ENCODE results near the gene EGFL7.

The EGFL7 gene

DNA sequence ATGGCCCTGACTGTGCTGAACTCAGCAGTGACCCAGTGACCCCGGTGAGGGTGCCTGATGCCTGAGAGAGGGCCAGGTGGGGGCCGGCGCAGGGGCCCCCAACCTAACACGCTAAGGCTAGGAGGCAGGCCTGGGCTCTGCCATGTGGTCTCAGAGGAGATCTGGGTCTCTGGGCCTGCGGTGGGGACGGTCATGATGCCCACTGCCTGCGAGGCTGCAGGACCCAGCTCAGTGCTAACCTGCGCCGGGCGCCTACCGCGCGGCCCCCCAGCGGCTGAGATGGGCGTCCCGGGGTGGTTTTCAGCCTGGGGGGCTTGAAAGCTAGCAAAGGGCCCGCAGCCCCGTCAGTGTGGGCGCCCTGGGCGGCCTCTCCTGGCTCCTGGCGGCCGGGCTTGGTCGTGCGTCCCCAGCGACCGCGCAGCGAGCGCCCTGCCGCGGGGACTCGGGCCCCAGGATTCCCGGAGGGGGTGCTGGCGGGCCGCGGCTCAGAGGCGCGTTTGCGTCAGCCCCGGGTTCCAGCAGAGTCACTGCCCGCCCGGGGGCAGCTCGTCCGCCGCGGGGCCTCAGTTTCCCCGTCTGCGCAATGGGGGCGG is 2.5 kb downstream of the EGFL7 start:
- Histone ChIP-seq H3K79me2 (ENCODE audit: control insufficient read depth, insufficient read depth, low read length, unreplicated experiment) (no peaks in the 10 kb centered on the region), H3K27ac (ENCODE audit: low read depth, low read length) (no peak overlapping the region), H3K36me3 (ENCODE audit: insufficient read depth, low read length) (no peaks in the 10 kb centered on the region), H3K4me1 (ENCODE audit: control insufficient read depth, insufficient read depth, low read length, unreplicated experiment) (no peaks in the 10 kb centered on the region), H3K4me3 (ENCODE audit: low read depth, low read length) (peak overlapping the region; percentile 74), H2AFZ (ENCODE audit: low read length, unreplicated experiment) (no peak overlapping the region), H3K27me3 (ENCODE audit: insufficient read depth, low read length) (no peaks in the 10 kb centered on the region)

DNA sequence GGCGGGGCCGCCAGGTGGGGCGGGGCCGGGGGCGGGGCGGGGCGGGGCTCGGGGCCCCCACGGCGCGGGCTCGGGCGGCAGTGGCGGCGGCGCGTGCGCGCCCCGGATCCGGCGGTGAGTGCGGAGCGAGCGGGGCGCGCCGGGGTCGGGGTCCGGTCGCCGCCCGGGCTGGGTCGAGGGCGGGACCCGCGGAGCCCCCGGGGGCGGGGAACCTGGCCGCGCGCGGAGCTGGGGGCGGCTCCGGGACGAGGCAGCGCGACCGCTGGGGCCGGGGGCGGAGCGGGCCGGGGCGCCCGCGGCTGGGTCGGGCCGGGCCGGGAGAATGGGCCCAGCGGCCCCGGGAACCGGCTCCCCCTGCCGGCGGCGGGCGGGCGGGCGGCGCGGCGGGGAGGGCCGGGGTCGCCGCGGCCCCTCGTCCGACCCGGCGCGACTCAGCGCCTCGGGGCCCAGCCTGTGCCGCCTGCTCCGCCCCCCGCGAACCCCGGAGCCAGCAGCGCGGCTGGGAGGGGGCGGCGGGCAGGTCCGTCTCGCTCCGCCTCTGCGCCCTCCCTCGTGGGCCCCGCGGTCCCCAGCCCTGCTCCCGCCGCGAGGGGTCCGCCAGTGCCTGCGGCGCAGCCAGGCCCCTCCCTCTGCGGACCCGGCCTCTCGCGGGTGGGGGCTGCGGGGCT is 3.1 kb downstream of the EGFL7 start:
- Histone ChIP-seq H3K79me2 (ENCODE audit: control insufficient read depth, insufficient read depth, low read length, unreplicated experiment) (no peaks in the 10 kb centered on the region), H3K27ac (ENCODE audit: low read depth, low read length) (no peak overlapping the region), H2AFZ (ENCODE audit: low read length, unreplicated experiment) (peak overlapping the region; percentile 50), H3K4me3 (ENCODE audit: low read depth, low read length) (peak overlapping the region; percentile 74), H3K36me3 (ENCODE audit: insufficient read depth, low read length) (no peaks in the 10 kb centered on the region), H3K27me3 (ENCODE audit: insufficient read depth, low read length) (no peaks in the 10 kb centered on the region), H3K4me1 (ENCODE audit: control insufficient read depth, insufficient read depth, low read length, unreplicated experiment) (peaks cover 2% of the 10 kb centered on the region)

GRCh38 chr9:136666372-136667213 is 3.9 kb downstream of the EGFL7 start:
- no peak overlapping the region for H3K27ac ChIP-seq (ENCODE audit: low read depth, low read length)
- peaks cover 2% of the 10 kb centered on the region for H3K4me1 ChIP-seq (ENCODE audit: control insufficient read depth, insufficient read depth, low read length, unreplicated experiment)
- peak overlapping the region; percentile 73 for H3K4me3 ChIP-seq (ENCODE audit: low read depth, low read length)
- no peaks in the 10 kb centered on the region for H3K27me3 ChIP-seq (ENCODE audit: insufficient read depth, low read length)
- H2AFZ ChIP-seq (ENCODE audit: low read length, unreplicated experiment), result peak overlapping the region; percentile 50
- no peaks in the 10 kb centered on the region for H3K36me3 ChIP-seq (ENCODE audit: insufficient read depth, low read length)
- H3K79me2 ChIP-seq (ENCODE audit: control insufficient read depth, insufficient read depth, low read length, unreplicated experiment), result no peaks in the 10 kb centered on the region

GRCh38 chr9:136667214-136667939 is 4.7 kb downstream of the EGFL7 start:
- Histone ChIP-seq H3K27ac (ENCODE audit: low read depth, low read length) (no peak overlapping the region), H3K36me3 (ENCODE audit: insufficient read depth, low read length) (no peaks in the 10 kb centered on the region), H3K27me3 (ENCODE audit: insufficient read depth, low read length) (no peaks in the 10 kb centered on the region), H2AFZ (ENCODE audit: low read length, unreplicated experiment) (no peak overlapping the region), H3K4me1 (ENCODE audit: control insufficient read depth, insufficient read depth, low read length, unreplicated experiment) (peaks cover 2% of the 10 kb centered on the region), H3K4me3 (ENCODE audit: low read depth, low read length) (no peak overlapping the region), H3K79me2 (ENCODE audit: control insufficient read depth, insufficient read depth, low read length, unreplicated experiment) (no peaks in the 10 kb centered on the region)

- Histone ChIP-seq H3K4me1 (ENCODE audit: control insufficient read depth, insufficient read depth, low read length, unreplicated experiment) (peaks cover 2% of the 10 kb centered on the region), H3K4me3 (ENCODE audit: low read depth, low read length) (no peak overlapping the region), H3K27me3 (ENCODE audit: insufficient read depth, low read length) (no peaks in the 10 kb centered on the region), H2AFZ (ENCODE audit: low read length, unreplicated experiment) (no peak overlapping the region), H3K79me2 (ENCODE audit: control insufficient read depth, insufficient read depth, low read length, unreplicated experiment) (no peaks in the 10 kb centered on the region), H3K36me3 (ENCODE audit: insufficient read depth, low read length) (no peaks in the 10 kb centered on the region), H3K27ac (ENCODE audit: low read depth, low read length) (no peak overlapping the region)
Observed at GRCh38 chr9:136667940-136668760, 5.4 kb downstream of the EGFL7 start.

DNA sequence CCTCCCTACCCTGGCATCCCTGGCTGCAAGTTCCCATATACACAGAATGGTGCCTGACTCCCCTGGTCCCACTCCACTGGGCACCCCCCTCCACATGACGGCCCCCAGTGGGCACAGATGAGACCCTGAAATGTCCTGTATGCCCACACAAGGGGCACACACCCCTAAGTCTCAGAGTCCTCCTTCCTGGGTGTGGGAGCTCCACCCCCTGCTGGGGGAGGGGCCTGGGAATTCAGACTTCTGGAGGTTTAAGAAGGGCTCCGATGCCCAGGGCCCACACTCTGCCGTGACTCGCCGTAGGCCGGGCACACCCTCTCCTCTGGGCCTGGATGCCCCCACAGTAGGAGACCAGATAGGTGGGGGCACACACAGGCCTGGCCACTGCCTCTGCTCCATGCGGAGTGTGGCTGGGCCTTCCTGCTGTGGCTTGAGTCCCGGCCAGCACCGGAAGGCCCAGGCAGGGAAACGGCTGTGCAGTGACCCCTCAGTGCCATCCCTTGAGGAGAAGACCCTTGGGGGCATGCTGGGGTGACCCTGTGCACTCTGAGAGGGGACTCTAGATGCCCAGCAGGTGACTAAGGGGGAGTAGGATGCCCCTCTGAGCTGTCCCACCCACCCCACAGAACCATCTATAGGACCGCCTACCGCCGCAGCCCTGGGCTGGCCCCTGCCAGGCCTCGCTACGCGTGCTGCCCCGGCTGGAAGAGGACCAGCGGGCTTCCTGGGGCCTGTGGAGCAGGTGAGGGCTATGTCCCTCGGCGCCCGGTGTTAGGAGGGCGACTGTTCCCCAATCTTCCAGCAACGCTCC is 6.5 kb downstream of the EGFL7 start:
- Histone ChIP-seq H3K36me3 (ENCODE audit: insufficient read depth, low read length) (no peaks in the 10 kb centered on the region), H2AFZ (ENCODE audit: low read length, unreplicated experiment) (no peak overlapping the region), H3K27ac (ENCODE audit: low read depth, low read length) (no peak overlapping the region), H3K27me3 (ENCODE audit: insufficient read depth, low read length) (no peaks in the 10 kb centered on the region), H3K4me1 (ENCODE audit: control insufficient read depth, insufficient read depth, low read length, unreplicated experiment) (peaks cover 2% of the 10 kb centered on the region), H3K79me2 (ENCODE audit: control insufficient read depth, insufficient read depth, low read length, unreplicated experiment) (no peaks in the 10 kb centered on the region), H3K4me3 (ENCODE audit: low read depth, low read length) (no peak overlapping the region)

DNA sequence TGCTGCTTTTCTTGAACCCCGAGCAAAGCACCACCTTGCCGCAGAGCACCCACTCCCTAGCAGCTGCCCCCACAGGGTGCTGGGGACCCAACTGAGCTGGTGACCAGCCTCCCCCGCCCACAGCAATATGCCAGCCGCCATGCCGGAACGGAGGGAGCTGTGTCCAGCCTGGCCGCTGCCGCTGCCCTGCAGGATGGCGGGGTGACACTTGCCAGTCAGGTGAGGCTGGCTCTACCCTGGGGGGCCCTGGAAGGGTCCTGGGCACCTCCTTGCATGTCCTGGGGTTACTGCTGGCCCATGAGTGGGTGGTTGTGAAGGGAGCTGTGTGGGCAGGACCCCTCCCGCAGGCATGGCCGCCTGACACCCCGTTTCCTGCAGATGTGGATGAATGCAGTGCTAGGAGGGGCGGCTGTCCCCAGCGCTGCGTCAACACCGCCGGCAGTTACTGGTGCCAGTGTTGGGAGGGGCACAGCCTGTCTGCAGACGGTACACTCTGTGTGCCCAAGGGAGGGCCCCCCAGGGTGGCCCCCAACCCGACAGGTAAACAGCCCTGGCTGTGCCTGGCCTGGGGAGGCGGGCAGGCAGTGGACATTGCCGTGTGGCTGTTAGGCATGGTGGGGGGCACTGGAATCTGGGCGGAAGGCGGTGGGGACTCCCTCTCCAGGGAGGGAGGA is 7.2 kb downstream of the EGFL7 start:
- Histone ChIP-seq H3K27me3 (ENCODE audit: insufficient read depth, low read length) (no peaks in the 10 kb centered on the region), H3K4me1 (ENCODE audit: control insufficient read depth, insufficient read depth, low read length, unreplicated experiment) (peaks cover 2% of the 10 kb centered on the region), H3K36me3 (ENCODE audit: insufficient read depth, low read length) (0 out of 2 replicates have a peak, but pooled peaks cover 2% of the 10 kb centered on the region), H2AFZ (ENCODE audit: low read length, unreplicated experiment) (no peak overlapping the region), H3K4me3 (ENCODE audit: low read depth, low read length) (no peak overlapping the region), H3K79me2 (ENCODE audit: control insufficient read depth, insufficient read depth, low read length, unreplicated experiment) (no peaks in the 10 kb centered on the region), H3K27ac (ENCODE audit: low read depth, low read length) (no peak overlapping the region)

- no peaks in the 10 kb centered on the region for H3K27me3 ChIP-seq (ENCODE audit: insufficient read depth, low read length)
- peaks cover 2% of the 10 kb centered on the region for H3K4me1 ChIP-seq (ENCODE audit: control insufficient read depth, insufficient read depth, low read length, unreplicated experiment)
- 0 out of 2 replicates have a peak, but pooled peaks cover 2% of the 10 kb centered on the region for H3K36me3 ChIP-seq (ENCODE audit: insufficient read depth, low read length)
- H3K4me3 ChIP-seq (ENCODE audit: low read depth, low read length), result no peak overlapping the region
- H2AFZ ChIP-seq (ENCODE audit: low read length, unreplicated experiment), result no peak overlapping the region
- no peaks in the 10 kb centered on the region for H3K79me2 ChIP-seq (ENCODE audit: control insufficient read depth, insufficient read depth, low read length, unreplicated experiment)
- no peak overlapping the region for H3K27ac ChIP-seq (ENCODE audit: low read depth, low read length)
Observed at GRCh38 chr9:136670576-136671253, 8.0 kb downstream of the EGFL7 start.

- no peak overlapping the region for H2AFZ ChIP-seq (ENCODE audit: low read length, unreplicated experiment)
- H3K4me1 ChIP-seq (ENCODE audit: control insufficient read depth, insufficient read depth, low read length, unreplicated experiment), result peaks cover 2% of the 10 kb centered on the region
- no peak overlapping the region for H3K4me3 ChIP-seq (ENCODE audit: low read depth, low read length)
- H3K27me3 ChIP-seq (ENCODE audit: insufficient read depth, low read length), result no peaks in the 10 kb centered on the region
- no peak overlapping the region for H3K27ac ChIP-seq (ENCODE audit: low read depth, low read length)
- H3K36me3 ChIP-seq (ENCODE audit: insufficient read depth, low read length), result 0 out of 2 replicates have a peak, but pooled peaks cover 2% of the 10 kb centered on the region
- no peaks in the 10 kb centered on the region for H3K79me2 ChIP-seq (ENCODE audit: control insufficient read depth, insufficient read depth, low read length, unreplicated experiment)
Observed at GRCh38 chr9:136671254-136671614, 8.5 kb downstream of the EGFL7 start.
